GM10266 (cell line): ENCODE results near the gene C4orf51.
"Not testable (repeated sequence)": the region's sequence is repeated elsewhere in the genome, so short reads cannot be mapped to it uniquely, and the experiment has no call there.

Experiments used
- DNase-seq: peaks from one replicate; pipeline ENCODE4 v3.0.0; 2012; ENCODE audit errors: extremely low spot score
- CTCF ChIP-seq: IDR thresholded peaks from 2 replicates; pipeline ENCODE4 v1.5.1; 2012; ENCODE audit warnings: mild to moderate bottlenecking, low read depth; ENCODE audit not compliant: control insufficient read depth, insufficient read depth; ENCODE audit errors: missing control alignments

The C4orf51 gene

GRCh38 chr4:145679991-145680455, at the start of gene C4orf51:
Gene C4orf51, plus strand, starts transcription at chr4:145680146. Its CDS starts 58 bp downstream, at chr4:145680204.
- no peak for TF ChIP-seq CTCF
- DNase-seq: no peak

GRCh38 chr4:145635117-145635516, 44.8 kb upstream of the C4orf51 start:
- no peak for DNase-seq
- TF ChIP-seq CTCF: no peak

GRCh38 chr4:145635630-145636029, 44.3 kb upstream of the C4orf51 start:
- no peak for DNase-seq
- TF ChIP-seq CTCF: no peak

GRCh38 chr4:145639186-145639698, 40.7 kb upstream of the C4orf51 start:
- TF ChIP-seq CTCF: no peak
- DNase-seq: no peak

- DNase-seq: not testable (repeated sequence)
Measured at GRCh38 chr4:145640236-145640635, 39.7 kb upstream of the C4orf51 start.

- no peak for TF ChIP-seq CTCF
- no peak for DNase-seq
Measured at GRCh38 chr4:145643295-145643694, 36.7 kb upstream of the C4orf51 start.

GRCh38 chr4:145644699-145645098, 35.2 kb upstream of the C4orf51 start:
- no peak for TF ChIP-seq CTCF
- no peak for DNase-seq

- no peak for DNase-seq
- no peak for TF ChIP-seq CTCF
Measured at GRCh38 chr4:145656156-145656555, 23.8 kb upstream of the C4orf51 start.
